ENCODE data around the gene GRIA4.

Gene GRIA4

GRCh38 chr11:105609832-105610781 lies at the start of gene GRIA4:
Gene GRIA4, plus strand, starts transcription at chr11:105610073. Its CDS starts 925 bp downstream, at chr11:105610998.
- DNase-seq = peak; percentile 79

DNA sequence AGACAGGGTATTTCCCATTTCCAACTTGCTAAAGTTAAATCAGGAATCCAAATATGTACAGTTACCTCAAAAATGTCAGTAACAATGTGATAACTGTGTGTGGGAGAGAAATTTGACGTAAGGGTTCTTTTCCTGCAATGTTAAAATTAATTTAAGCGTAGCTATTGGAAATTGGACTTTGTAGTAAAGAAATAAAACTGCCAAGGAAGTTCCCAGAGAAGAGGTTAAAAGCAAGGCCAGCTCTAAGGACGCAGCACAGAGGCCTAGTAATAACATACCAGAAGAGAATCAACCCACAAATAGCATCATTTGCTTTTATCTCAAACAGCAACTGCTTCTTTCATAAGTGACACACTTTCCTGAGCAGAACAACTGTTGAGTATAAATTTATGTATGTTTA lies 36.8 kb upstream of the GRIA4 start:
- no peak for DNase-seq

DNA sequence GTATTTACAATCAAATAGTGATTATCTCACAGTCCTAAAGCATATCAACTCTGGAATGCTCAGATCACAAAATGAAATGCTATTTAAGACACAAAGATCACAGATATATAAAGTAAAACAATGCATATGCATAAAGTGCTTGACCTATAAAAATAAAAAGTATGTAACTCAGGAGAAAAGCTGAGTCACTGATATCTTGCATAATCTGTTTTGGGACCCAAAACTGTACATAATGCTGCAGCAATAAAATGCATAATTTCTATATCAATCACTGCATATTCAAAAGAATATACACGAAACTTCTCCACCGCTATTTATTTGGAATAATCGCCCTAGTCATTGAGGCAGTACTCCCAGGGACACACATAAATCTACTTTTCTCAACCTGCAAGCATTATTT lies 34.9 kb upstream of the GRIA4 start:
- no peak for DNase-seq

DNA sequence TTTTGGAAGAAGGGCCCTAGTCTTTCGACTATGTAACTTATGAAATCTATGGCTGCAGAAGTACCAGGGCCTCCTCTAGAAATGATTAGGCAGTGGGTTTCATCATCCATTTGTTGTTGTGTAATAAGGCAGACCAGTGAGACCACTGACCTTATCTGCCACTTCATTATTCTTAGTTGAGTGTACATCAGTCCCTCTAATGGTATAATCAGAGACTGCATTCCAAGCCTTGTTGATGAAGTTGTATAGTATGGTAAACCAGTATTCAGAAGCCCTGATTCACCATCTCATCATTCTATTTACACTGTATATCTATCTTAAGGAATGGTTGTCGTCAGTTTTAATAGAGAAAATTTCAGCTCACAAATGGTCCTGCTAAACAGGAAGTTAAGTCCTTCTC lies 32.2 kb upstream of the GRIA4 start:
- no peak for DNase-seq

DNA sequence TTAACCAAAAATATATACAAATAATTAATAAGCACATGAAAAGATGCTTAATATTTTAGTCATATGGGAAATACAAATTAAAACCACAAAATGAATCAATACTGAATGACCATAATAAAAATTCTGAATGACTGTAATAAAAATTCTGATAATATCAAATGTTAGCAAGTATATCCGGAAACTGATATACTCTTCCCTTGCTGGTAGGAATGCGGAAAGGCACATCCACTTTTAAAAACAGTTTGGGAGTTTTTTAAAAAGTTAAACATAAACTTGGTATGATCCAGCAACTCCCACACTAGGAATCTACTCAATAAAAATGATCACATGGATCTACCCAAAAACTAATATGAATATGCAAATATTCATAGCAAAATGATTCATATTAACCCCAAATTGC lies 30.8 kb upstream of the GRIA4 start:
- DNase-seq = no peak

- no peak for DNase-seq
Observed at GRCh38 chr11:105582497-105582896, 27.4 kb upstream of the GRIA4 start.

GRCh38 chr11:105588001-105588400 lies 21.9 kb upstream of the GRIA4 start:
- no peak for DNase-seq

- DNase-seq = no peak
Observed at GRCh38 chr11:105589346-105589745, 20.5 kb upstream of the GRIA4 start.

DNA sequence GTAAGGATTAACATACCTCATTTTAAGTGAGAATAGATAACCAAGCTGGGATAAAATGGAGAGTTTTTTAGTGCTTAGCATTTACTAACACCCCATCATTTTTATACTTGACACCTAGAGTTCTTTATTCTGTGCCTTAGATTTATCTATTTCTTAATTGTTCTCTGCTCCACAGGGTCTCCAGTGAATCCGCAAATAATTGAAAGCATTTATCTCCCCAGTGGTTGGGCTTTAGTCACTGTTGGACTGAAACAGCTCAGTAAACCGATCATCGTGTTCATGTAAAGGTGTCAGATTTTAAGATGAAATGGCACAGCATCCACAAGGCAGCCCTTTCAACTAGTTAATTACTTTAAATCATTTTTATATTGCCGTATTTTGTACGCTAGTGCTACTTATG lies 17.8 kb upstream of the GRIA4 start:
- peak; percentile 70 for DNase-seq

DNA sequence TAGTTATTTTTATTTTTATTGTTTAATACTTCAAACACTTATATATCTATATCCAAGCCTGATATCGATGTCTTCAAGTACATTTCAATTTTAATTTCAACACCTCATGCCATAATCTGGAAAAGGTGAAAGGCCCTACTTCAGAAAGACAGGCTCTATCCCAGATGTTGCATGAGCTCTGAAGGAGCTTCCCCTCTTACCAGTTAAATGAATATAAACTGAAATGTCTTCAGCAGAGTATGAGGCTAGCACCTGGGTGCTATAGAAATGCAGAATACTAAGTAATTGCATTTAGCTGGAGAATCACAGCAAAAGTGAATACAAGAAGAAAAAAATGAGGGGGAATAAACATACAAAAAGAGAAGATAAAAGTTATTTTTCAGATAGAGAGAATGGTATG lies 11.5 kb upstream of the GRIA4 start:
- DNase-seq = no peak

DNA sequence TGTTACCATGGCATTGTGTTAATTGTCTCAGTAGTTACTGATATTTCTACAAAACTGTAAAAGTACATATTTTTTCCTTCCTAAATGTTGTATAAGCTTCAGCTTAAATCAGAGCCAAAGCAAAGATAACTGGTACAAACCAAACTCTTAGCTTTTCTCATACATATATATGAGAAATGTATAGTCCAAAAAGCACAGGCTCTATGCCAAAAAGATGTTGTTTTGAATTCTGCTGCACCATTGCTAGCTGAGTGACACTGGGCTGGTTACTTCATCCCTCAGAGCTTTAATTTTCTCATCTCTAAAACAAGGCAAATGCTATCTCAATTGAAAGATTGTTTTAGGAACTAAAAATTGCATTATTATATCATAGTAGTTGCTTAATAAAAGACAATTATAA lies 6.7 kb upstream of the GRIA4 start:
- no peak for DNase-seq

GRCh38 chr11:105609341-105609781 lies 512 bp upstream of the GRIA4 start:
- peak; percentile 48 for DNase-seq

- DNase-seq = no peak
Observed at GRCh38 chr11:105610871-105611571, 1.1 kb downstream of the GRIA4 start.

DNA sequence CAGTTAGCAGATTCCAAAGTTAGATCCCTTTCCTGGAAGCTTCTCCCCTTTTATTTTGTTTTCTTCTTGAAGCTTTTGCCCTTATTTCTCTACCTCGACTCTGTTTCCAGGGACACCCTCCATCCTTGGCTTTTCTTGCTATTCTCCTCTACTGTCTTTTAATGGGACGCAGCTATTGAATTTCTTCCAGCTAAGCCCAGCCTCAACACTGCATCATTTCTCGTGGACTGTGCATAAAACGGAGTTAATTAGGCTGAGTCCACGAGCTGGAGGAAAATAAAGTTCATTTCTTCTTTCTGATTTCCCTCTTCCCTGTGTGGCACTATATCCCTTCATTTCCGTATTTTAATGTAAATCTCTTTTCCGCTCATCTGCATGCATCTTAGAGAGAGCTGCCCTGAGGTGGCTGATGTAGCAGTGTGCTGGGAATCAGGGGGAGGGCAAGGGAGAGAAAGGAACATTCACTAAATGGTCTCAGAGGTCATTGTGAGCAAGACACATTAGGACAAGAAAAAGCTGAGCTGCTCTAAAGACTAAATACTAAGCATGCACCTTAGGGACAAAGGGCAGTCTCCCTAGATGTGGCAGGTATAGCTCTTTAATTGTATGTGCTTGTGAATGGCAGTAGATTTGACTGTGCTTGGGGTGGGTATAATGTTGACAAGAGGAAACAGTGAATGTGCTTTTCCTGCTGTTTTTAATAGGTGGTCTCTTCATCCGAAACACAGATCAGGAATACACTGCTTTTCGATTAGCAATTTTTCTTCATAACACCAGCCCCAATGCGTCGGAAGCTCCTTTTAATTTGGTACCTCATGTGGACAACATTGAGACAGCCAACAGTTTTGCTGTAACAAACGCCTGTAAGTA lies 1.9 kb downstream of the GRIA4 start:
- DNase-seq = no peak

- DNase-seq = peak; percentile 11
Observed at GRCh38 chr11:105612771-105613170, 2.9 kb downstream of the GRIA4 start.

DNA sequence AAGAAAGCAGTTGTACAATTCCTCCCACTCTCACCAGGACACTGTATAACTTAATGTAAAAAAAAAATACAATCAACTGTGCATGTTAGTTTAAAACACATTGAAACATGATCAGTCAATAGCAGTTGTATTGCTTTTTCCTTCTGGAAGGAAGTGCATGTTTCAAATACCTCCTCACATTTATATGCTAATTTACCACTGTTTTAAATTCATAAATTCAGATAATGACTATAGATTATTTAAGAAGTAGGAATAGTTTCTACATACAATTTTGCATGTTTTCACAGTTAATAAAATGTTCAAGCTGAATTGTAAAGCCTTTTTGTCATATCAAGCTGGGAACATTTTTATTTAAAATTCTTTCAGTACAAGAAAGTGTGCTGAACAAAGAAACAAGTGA lies 3.3 kb downstream of the GRIA4 start:
- no peak for DNase-seq

- DNase-seq = no peak
Observed at GRCh38 chr11:105618343-105618955, 8.6 kb downstream of the GRIA4 start.

DNA sequence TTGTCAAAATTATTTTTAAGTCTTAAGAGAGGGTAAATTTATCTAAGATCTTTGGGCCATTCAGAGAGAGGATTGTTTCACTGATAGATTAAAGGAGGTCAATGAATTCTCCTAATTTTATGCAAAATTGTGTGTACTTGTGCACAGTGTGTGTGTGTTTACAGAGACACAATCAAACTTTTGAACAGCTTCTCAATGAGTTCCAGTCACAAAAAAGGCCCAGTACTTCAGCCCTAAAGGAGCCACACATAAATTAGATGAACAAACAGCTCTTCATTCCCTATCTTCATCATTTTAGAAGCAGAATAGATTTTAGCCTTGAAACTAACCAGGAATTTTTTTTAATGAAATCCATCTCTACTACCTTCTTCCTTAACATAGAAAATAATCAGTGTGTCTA lies 9.7 kb downstream of the GRIA4 start:
- DNase-seq = no peak

- no peak for DNase-seq
Observed at GRCh38 chr11:105622016-105622415, 12.1 kb downstream of the GRIA4 start.

DNA sequence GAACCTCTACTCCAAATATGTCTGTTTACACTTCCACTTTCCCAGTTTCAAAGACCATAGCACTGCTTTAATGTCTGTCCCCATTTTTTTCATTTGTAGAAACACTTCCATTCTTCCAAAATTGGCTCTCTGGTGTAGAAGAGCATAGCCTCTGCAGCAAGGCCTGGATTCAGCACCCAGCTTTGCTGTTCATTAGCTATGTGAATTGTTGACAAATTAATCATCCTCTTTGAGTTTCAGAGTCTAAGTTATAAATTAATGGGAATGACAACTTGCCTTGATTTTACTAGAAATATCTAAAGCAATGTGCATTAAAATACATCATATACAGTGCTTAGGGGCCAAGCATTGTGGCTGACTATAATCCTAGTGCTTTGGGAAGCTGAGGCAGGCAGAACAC lies 22.4 kb downstream of the GRIA4 start:
- no peak for DNase-seq

GRCh38 chr11:105635466-105635865 lies 25.6 kb downstream of the GRIA4 start:
- DNase-seq = no peak

DNA sequence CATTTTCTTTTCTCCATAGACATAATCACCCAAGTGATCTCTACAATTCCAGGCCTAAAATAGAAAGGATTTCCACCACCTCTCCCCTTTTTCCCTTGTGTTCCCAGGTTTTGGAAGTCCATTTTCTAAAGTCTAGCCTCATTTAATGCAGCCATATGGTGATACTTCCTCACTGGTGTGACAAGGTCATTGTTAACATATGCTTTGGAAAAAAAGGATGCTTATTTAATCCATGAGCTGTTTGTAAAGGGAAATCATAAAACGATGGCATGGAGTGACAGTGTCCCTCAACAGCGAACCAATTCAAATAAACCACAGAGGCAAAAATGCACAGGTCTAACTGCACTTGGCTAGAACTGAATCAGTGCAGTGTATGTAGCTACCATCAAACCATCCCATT lies 26.6 kb downstream of the GRIA4 start:
- no peak for DNase-seq

DNA sequence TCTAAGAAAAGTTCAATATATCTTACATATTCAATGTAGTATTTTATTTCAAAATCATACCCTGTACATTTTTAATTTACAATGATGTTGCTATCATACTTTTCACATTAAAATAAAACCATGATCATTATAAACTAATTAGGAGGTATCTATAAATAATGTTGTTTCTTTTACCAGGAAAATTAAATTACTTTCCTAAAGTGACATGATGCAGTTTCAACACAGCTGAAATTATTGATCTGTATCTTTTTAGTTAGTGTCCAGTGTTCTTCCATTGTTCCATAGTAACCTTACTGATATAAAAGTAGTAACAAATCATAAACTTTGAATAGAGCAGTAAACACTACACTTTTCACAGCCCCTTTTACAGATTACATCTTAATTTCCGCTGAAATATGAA lies 29.7 kb downstream of the GRIA4 start:
- DNase-seq = no peak
